ENCODE results near the gene UBAC2.

DNA sequence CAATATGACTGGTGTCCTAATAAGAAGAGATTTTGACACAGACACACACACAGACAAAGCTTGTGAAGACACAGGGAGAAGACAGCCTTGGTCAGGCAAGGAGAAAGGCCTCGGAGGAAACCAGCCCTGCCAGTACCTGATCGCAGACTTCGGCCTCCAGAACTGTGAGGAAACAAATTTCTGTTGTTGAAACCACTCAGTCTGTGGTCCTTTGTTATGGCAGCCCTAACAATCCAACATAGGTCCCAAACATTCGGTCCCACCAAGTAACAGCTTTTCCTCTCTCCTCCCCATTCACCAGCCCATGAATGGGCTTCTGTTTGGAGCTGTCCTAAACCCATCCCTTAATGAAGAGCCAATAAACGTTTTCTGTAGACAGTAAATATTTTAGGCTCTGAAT lies 36.4 kb upstream of the UBAC2 start:
- TF ChIP-seq, protein P1, sequence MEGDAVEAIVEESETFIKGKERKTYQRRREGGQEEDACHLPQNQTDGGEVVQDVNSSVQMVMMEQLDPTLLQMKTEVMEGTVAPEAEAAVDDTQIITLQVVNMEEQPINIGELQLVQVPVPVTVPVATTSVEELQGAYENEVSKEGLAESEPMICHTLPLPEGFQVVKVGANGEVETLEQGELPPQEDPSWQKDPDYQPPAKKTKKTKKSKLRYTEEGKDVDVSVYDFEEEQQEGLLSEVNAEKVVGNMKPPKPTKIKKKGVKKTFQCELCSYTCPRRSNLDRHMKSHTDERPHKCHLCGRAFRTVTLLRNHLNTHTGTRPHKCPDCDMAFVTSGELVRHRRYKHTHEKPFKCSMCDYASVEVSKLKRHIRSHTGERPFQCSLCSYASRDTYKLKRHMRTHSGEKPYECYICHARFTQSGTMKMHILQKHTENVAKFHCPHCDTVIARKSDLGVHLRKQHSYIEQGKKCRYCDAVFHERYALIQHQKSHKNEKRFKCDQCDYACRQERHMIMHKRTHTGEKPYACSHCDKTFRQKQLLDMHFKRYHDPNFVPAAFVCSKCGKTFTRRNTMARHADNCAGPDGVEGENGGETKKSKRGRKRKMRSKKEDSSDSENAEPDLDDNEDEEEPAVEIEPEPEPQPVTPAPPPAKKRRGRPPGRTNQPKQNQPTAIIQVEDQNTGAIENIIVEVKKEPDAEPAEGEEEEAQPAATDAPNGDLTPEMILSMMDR (IDR thresholded peaks at IDR 0.05; ENCODE audit: borderline replicate concordance, extremely low read depth, low read length, poor library complexity, severe bottlenecking) = no peak
- no peak for TF ChIP-seq EZH2 (IDR thresholded peaks at IDR 0.05; ENCODE audit: borderline replicate concordance, low read depth, low read length, severe bottlenecking)

All from DND-41 (cell line).